Measurements from ENCODE around the gene CHCHD10. TPM values are rescaled to one million over a fixed set of nuclear protein-coding genes. Genes with fewer than 3 reads are reported as not detected.
A peak's percentile ranks its signal among the peaks of the same experiment; 100 is the strongest.

The CHCHD10 gene
- total and polyA plus RNA-seq, 10 of the 15 experiments (the other 5 are each of a cell fraction or from before 2014, with no cell fraction given) = 13.2 to 241 (median 128) TPM

DNA sequence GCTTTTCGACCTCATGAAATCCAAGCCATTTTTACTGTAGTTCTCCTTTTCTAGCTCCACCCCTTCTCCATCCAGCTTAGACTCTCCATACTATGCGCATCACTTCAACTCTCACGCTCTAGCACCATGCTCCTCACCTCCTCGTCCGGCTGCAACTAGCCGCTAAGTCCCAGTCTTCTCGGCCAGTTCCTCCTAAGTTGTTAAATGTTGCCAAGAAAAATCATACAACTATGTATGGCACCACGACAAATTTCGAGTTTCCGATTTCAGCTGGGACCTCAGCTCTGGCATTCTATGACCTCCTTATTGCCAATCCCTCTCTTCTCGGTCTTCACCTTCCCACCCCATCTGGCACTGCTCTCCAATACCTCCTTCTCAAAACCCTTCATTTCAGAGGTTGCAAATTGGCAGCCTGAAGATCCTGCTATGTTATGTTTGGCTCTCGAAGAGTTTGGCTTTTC lies 17.9 kb downstream of the CHCHD10 start:
- no peak for FAIRE-seq
- TF ChIP-seq CHD4 (IDR thresholded peaks at IDR 0.05) = no peak
- no peak for TF ChIP-seq NR2C1 (IDR thresholded peaks at IDR 0.05)
- TF ChIP-seq HDAC2 (IDR thresholded peaks at IDR 0.05) = no peak
- TF ChIP-seq, protein P1, sequence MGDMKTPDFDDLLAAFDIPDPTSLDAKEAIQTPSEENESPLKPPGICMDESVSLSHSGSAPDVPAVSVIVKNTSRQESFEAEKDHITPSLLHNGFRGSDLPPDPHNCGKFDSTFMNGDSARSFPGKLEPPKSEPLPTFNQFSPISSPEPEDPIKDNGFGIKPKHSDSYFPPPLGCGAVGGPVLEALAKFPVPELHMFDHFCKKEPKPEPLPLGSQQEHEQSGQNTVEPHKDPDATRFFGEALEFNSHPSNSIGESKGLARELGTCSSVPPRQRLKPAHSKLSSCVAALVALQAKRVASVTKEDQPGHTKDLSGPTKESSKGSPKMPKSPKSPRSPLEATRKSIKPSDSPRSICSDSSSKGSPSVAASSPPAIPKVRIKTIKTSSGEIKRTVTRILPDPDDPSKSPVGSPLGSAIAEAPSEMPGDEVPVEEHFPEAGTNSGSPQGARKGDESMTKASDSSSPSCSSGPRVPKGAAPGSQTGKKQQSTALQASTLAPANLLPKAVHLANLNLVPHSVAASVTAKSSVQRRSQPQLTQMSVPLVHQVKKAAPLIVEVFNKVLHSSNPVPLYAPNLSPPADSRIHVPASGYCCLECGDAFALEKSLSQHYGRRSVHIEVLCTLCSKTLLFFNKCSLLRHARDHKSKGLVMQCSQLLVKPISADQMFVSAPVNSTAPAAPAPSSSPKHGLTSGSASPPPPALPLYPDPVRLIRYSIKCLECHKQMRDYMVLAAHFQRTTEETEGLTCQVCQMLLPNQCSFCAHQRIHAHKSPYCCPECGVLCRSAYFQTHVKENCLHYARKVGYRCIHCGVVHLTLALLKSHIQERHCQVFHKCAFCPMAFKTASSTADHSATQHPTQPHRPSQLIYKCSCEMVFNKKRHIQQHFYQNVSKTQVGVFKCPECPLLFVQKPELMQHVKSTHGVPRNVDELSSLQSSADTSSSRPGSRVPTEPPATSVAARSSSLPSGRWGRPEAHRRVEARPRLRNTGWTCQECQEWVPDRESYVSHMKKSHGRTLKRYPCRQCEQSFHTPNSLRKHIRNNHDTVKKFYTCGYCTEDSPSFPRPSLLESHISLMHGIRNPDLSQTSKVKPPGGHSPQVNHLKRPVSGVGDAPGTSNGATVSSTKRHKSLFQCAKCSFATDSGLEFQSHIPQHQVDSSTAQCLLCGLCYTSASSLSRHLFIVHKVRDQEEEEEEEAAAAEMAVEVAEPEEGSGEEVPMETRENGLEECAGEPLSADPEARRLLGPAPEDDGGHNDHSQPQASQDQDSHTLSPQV (IDR thresholded peaks at IDR 0.05) = no peak
- CTCF ChIA-PET = interaction anchor here (1.0 to 1.1 kb wide), 2 partner anchors 12 to 33 kb away, joined by 3 read pairs; no protein-coding TSS in a partner anchor
- no peak overlapping the region for H3K27ac ChIP-seq (ENCODE audit: control insufficient read depth, insufficient read depth)
- no peak for DNase-seq (ENCODE audit: low read depth, low spot score)
- POLR2A ChIA-PET = interaction anchor here (0.6 to 1.6 kb wide), 4 partner anchors 31 to 171 kb away, joined by 3 to 12 read pairs (median 3); no protein-coding TSS in a partner anchor
- no peaks in the 10 kb centered on the region for H3K27me3 ChIP-seq (replicated peaks in 1 of 2; ENCODE audit: control insufficient read depth in 2 of 2, insufficient read depth in 2 of 2, low read length in 1 of 2)
- TSS peak; percentile 83 for BruUV-seq (replicated peaks)
- RAD21 ChIA-PET (ENCODE audit: unreplicated experiment) = no interaction called here
- H3K4me1 ChIP-seq (ENCODE audit: control insufficient read depth, insufficient read depth, low read length) = peaks cover 30% of the 10 kb centered on the region
- WGBS (ENCODE audit: insufficient coverage, insufficient replicate concordance, low lambda C conversion rate, missing lambda C conversion rate) = 89% methylated on average over 12 of the region's 12 CpGs
- no peaks in the 10 kb centered on the region for H3K9me3 ChIP-seq (replicated peaks; ENCODE audit: control insufficient read depth, insufficient read depth, low read length)
- H3K4me3 ChIP-seq = peak overlapping the region; percentile 81; the same call in 1 of the 2 replicates
- in situ Hi-C loops (cut with MboI) = no loop called here
- no peak for ATAC-seq
- SMC1A ChIA-PET (ENCODE audit: uncharacterized antibody, unreplicated experiment) = interaction anchor here (0.7 to 1.3 kb wide), 3 partner anchors 100 to 131 kb away, joined by 3 read pairs; partner anchors contain the start of gene SLC2A11
- intact Hi-C loops (cut with micrococcal nuclease; ENCODE audit: unreplicated experiment) = loop anchor here (2.0 kb wide), 1 partner anchor 17 kb away; the partner anchor contains the start of gene CHCHD10
- H3K9ac ChIP-seq (ENCODE audit: control insufficient read depth, insufficient read depth, low read length) = no peak overlapping the region
- no peaks in the 10 kb centered on the region for H3K79me2 ChIP-seq (ENCODE audit: control insufficient read depth, insufficient read depth, low read length)
- H4K20me1 ChIP-seq (ENCODE audit: control insufficient read depth, insufficient read depth) = no peaks in the 10 kb centered on the region
- peak overlapping the region; percentile 73; the same call in 1 of the 2 replicates for H3K4me2 ChIP-seq (ENCODE audit: control insufficient read depth, insufficient read depth)
- H3K36me3 ChIP-seq (ENCODE audit: control insufficient read depth in 2 of 2, insufficient read depth in 2 of 2, low read length in 1 of 2) = no peaks in the 10 kb centered on the region
- no peak overlapping the region for H2AFZ ChIP-seq (ENCODE audit: control insufficient read depth, low read depth, low read length)

Data from GM12878 (cell line).